ENCODE measurements around the gene PLSCR4.

DNA sequence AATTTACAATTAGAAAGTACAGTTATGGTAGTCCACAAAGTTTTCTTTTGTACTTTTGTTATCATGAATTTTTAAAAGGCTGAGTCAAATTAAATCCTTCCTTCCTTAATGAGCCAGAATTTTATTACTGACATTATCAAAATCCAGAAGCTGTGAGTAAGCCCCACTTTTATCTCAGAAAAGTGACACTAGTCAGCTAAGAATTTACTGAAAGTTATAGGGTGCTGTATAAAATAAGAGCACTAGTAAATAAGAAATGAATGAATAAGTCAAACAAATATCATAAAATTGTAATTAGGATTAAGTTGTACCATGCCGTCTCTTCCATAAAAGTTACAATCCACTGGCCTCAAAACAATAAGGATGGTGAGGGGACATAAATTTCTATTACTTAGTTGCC is 105.3 kb downstream of the PLSCR4 start:
- TF ChIP-seq, protein P1, sequence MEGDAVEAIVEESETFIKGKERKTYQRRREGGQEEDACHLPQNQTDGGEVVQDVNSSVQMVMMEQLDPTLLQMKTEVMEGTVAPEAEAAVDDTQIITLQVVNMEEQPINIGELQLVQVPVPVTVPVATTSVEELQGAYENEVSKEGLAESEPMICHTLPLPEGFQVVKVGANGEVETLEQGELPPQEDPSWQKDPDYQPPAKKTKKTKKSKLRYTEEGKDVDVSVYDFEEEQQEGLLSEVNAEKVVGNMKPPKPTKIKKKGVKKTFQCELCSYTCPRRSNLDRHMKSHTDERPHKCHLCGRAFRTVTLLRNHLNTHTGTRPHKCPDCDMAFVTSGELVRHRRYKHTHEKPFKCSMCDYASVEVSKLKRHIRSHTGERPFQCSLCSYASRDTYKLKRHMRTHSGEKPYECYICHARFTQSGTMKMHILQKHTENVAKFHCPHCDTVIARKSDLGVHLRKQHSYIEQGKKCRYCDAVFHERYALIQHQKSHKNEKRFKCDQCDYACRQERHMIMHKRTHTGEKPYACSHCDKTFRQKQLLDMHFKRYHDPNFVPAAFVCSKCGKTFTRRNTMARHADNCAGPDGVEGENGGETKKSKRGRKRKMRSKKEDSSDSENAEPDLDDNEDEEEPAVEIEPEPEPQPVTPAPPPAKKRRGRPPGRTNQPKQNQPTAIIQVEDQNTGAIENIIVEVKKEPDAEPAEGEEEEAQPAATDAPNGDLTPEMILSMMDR (IDR thresholded peaks at IDR 0.05; ENCODE audit: low read depth, low read length, missing input control) = no peak
- TF ChIP-seq, protein P2, sequence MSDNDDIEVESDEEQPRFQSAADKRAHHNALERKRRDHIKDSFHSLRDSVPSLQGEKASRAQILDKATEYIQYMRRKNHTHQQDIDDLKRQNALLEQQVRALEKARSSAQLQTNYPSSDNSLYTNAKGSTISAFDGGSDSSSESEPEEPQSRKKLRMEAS (IDR thresholded peaks at IDR 0.05) = no peak
